Stimulated activated CD4-positive, alpha-beta T cell treated with anti-CD3 and anti-CD28 coated beads, Interleukin-2, amount 100 ng/mL, for 48 hours (primary cell): ENCODE measurements around the gene RPTOR.
"Not testable (repeated sequence)": the region's sequence is repeated elsewhere in the genome, so short reads cannot be mapped to it uniquely, and the experiment has no call there.

Experiments used
- DNase-seq, 2 donors: peaks; one replicate each; pipeline ENCODE4 v3.0.0-alpha.2; 2020

RPTOR gene

GRCh38 chr17:80516171-80516932 is 28.3 kb upstream of the RPTOR start:
- no peak for DNase-seq

- no peak for DNase-seq
Observed at GRCh38 chr17:80517641-80518040, 27.0 kb upstream of the RPTOR start.

- DNase-seq: no peak
Observed at GRCh38 chr17:80518392-80518791, 26.2 kb upstream of the RPTOR start.

- DNase-seq: no peak
Observed at GRCh38 chr17:80519091-80519781, 25.4 kb upstream of the RPTOR start.

- DNase-seq: no peak
Observed at GRCh38 chr17:80520810-80521455, 23.7 kb upstream of the RPTOR start.

GRCh38 chr17:80523054-80523744 is 21.4 kb upstream of the RPTOR start:
- no peak for DNase-seq

- DNase-seq: no peak
Observed at GRCh38 chr17:80523956-80524712, 20.5 kb upstream of the RPTOR start.

GRCh38 chr17:80526116-80526910 is 18.3 kb upstream of the RPTOR start:
- DNase-seq: no peak

GRCh38 chr17:80527016-80527645 is 17.5 kb upstream of the RPTOR start:
- DNase-seq: no peak

GRCh38 chr17:80528536-80528935 is 16.1 kb upstream of the RPTOR start:
- no peak for DNase-seq

GRCh38 chr17:80529104-80529903 is 15.3 kb upstream of the RPTOR start:
- no peak for DNase-seq

- no peak for DNase-seq
Observed at GRCh38 chr17:80529904-80530292, 14.7 kb upstream of the RPTOR start.

GRCh38 chr17:80531400-80531799 is 13.2 kb upstream of the RPTOR start:
- DNase-seq: no peak

- DNase-seq: not testable (repeated sequence)
Observed at GRCh38 chr17:80537386-80537785, 7.3 kb upstream of the RPTOR start.

GRCh38 chr17:80538484-80538883 is 6.2 kb upstream of the RPTOR start:
- DNase-seq: no peak

- no peak for DNase-seq
Observed at GRCh38 chr17:80539022-80539641, 5.5 kb upstream of the RPTOR start.

GRCh38 chr17:80545499-80545826 is 825 bp downstream of the RPTOR start:
- DNase-seq: peak in 1 of 2 donors; percentile 5

- DNase-seq: no peak
Observed at GRCh38 chr17:80546267-80546666, 1.6 kb downstream of the RPTOR start.

GRCh38 chr17:80552523-80552922 is 7.9 kb downstream of the RPTOR start:
- DNase-seq: no peak

- DNase-seq: no peak
Observed at GRCh38 chr17:80555266-80555665, 10.6 kb downstream of the RPTOR start.
